Liver (tissue), 9 donors: ENCODE measurements around the gene ADORA3. TPM values are rescaled to one million over a fixed set of nuclear protein-coding genes. Genes with fewer than 3 reads are reported as not detected.

Source experiments
- DNase-seq: peaks from one replicate; pipeline ENCODE4 v3.0.0-alpha.2; 2017; ENCODE audit warnings: low spot score
- H3K27ac ChIP-seq, 2 donors: one replicate each; pipeline ENCODE4 v1.7.0; 2013; ENCODE audit warnings: inconsistent platforms in 2 of 2, low read length in 2 of 2, control low read depth in 1 of 2, low read depth in 1 of 2, mild to moderate bottlenecking in 1 of 2
- H3K27me3 ChIP-seq, 4 donors: one replicate each; pipeline versions ENCODE4 v1.6.1 to v1.7.0; 2013; ENCODE audit warnings: low read length in 3 of 4, inconsistent platforms in 1 of 4, mild to moderate bottlenecking in 1 of 4, moderate library complexity in 1 of 4; ENCODE audit not compliant: control insufficient read depth in 4 of 4, insufficient read depth in 4 of 4
- H3K36me3 ChIP-seq, 4 donors: one replicate each; pipeline versions ENCODE4 v1.6.1 to v1.7.0; 2013; ENCODE audit warnings: low read length in 3 of 4, mild to moderate bottlenecking in 3 of 4, low read depth in 1 of 4, moderate library complexity in 1 of 4; ENCODE audit not compliant: control insufficient read depth in 4 of 4, insufficient read depth in 3 of 4
- H3K4me1 ChIP-seq, 4 donors: one replicate each; pipeline versions ENCODE4 v1.6.1 to v1.7.0; 2013; ENCODE audit warnings: low read length in 3 of 4, mild to moderate bottlenecking in 3 of 4, moderate library complexity in 1 of 4; ENCODE audit not compliant: control insufficient read depth in 4 of 4, insufficient read depth in 4 of 4
- H3K4me3 ChIP-seq, 3 donors: one replicate each; pipeline versions ENCODE4 v1.6.1 to v1.7.0; 2013; ENCODE audit warnings: low read length in 3 of 3, control low read depth in 1 of 3, low read depth in 1 of 3, mild to moderate bottlenecking in 1 of 3
- H3K9ac ChIP-seq, 2 donors: one replicate each; pipeline ENCODE4 v1.7.0; 2013; ENCODE audit warnings: low read length in 2 of 2, mild to moderate bottlenecking in 2 of 2, moderate library complexity in 2 of 2, control low read depth in 1 of 2, low read depth in 1 of 2
- H3K9me3 ChIP-seq, 4 donors: one replicate each; pipeline versions ENCODE4 v1.6.1 to v1.7.0; 2013; ENCODE audit warnings: low read length in 3 of 4; ENCODE audit not compliant: control insufficient read depth in 4 of 4
- ATF3 ChIP-seq: IDR thresholded peaks from 2 replicates; pipeline ENCODE4 v1.6.1; 2016; ENCODE audit warnings: antibody characterized with exemption
- CTCF ChIP-seq: fragments of 150-350 bp; IDR thresholded peaks from 2 replicates; pipeline ENCODE4 v1.5.1; 2017; ENCODE audit warnings: improper control_type of control experiment, low read depth, low read length; ENCODE audit not compliant: missing input control
- EGR1 ChIP-seq, 2 donors: IDR thresholded peaks; 2 replicates each; pipeline ENCODE4 v1.6.1; 2016 to 2018; ENCODE audit warnings: antibody characterized with exemption in 2 of 2, low read depth in 2 of 2
- FOXA1 ChIP-seq: IDR thresholded peaks from 2 replicates; pipeline ENCODE4 v1.6.1; 2016; ENCODE audit warnings: antibody characterized with exemption
- FOXA2 ChIP-seq: IDR thresholded peaks from 2 replicates; pipeline ENCODE4 v1.6.1; 2016; ENCODE audit warnings: antibody characterized with exemption
- GABPA ChIP-seq, 2 donors: IDR thresholded peaks in 1 of 2; conservative IDR thresholded peaks in 1 of 2; 2 replicates each; pipeline ENCODE4 v1.6.1; 2016; ENCODE audit warnings: antibody characterized with exemption in 2 of 2, mild to moderate bottlenecking in 1 of 2, moderate library complexity in 1 of 2
- HNF4A ChIP-seq, 2 donors: conservative IDR thresholded peaks; 2 replicates each; pipeline ENCODE4 v1.6.1; 2016; ENCODE audit warnings: antibody characterized with exemption in 2 of 2, mild to moderate bottlenecking in 2 of 2
- HNF4G ChIP-seq: IDR thresholded peaks from 2 replicates; pipeline ENCODE4 v1.6.1; 2016; ENCODE audit warnings: antibody characterized with exemption
- JUND ChIP-seq, 2 donors: IDR thresholded peaks; 2 replicates each; pipeline ENCODE4 v1.6.1; 2016; ENCODE audit warnings: antibody characterized with exemption in 2 of 2
- MAX ChIP-seq: IDR thresholded peaks from 2 replicates; pipeline ENCODE4 v1.6.1; 2016; ENCODE audit warnings: antibody characterized with exemption
- NR2F2 ChIP-seq: IDR thresholded peaks from 2 replicates; pipeline ENCODE4 v1.6.1; 2016; ENCODE audit warnings: antibody characterized with exemption
- RAD21 ChIP-seq, 2 donors: IDR thresholded peaks; 2 replicates each; pipeline ENCODE4 v1.6.1; 2016; ENCODE audit warnings: antibody characterized with exemption in 2 of 2, mild to moderate bottlenecking in 2 of 2
- REST ChIP-seq: IDR thresholded peaks from 2 replicates; pipeline ENCODE4 v1.6.1; 2016; ENCODE audit warnings: antibody characterized with exemption, mild to moderate bottlenecking
- RXRA ChIP-seq, 2 donors: IDR thresholded peaks; 2 replicates each; pipeline ENCODE4 v1.6.1; 2017 to 2018; ENCODE audit warnings: antibody characterized with exemption in 2 of 2, mild to moderate bottlenecking in 1 of 2
- SP1 ChIP-seq: IDR thresholded peaks from 2 replicates; pipeline ENCODE4 v1.6.1; 2018; ENCODE audit warnings: antibody characterized with exemption, mild to moderate bottlenecking
- TAF1 ChIP-seq: conservative IDR thresholded peaks from 2 replicates; pipeline ENCODE4 v1.6.1; 2016; ENCODE audit warnings: antibody characterized with exemption, mild to moderate bottlenecking
- ZBTB33 ChIP-seq: IDR thresholded peaks from 2 replicates; pipeline ENCODE4 v1.6.1; 2016; ENCODE audit warnings: antibody characterized with exemption
- WGBS: extraction: QIAGEN DNeasy Blood & Tissue Kit; methylation state at CpG from one replicate; pipeline ENCODE4 v1.1.7; 2013; 5-methylcytosine and 5-hydroxymethylcytosine counted together
- polyA plus RNA-seq, 2 donors: library from polyadenylated mRNA; stranded (reverse) in 1 of 2; unstranded in 1 of 2; fragments of 200-250 nt in 1 of 2; fragments of >200 nt in 1 of 2; fragmentation: Nextera tagmentation in 1 of 2; extraction: Ambion mirVana in 1 of 2; gene quantifications; one replicate each; pipeline versions ENCODE4 v1.2.1 to v1.2.3, GENCODE V29; 2013 to 2015
- total RNA-seq, 2 donors: library from RNA; depleted of rRNA; stranded (reverse); fragments of >200 nt; gene quantifications; one replicate each; pipeline ENCODE4 v1.2.3, GENCODE V29; 2014
- donor health status: healthy.
- donor health status: healthy.
- donor health status: healthy.
- donor health status: healthy.
- donor health status: healthy.

ADORA3 gene
- total and polyA plus RNA-seq, 4 donors = 0.97 to 5.6 (median 3.2) TPM

- Histone ChIP-seq H3K4me1 (no peaks in the 10 kb centered on the region), H3K9me3 (no peaks in the 10 kb centered on the region), H3K27ac (no peak overlapping the region), H3K9ac (no peak overlapping the region), H3K36me3 (peaks cover 0 to 40% (median 22%) of the 10 kb centered on the region in 4 donors), H3K4me3 (no peak overlapping the region), H3K27me3 (no peaks in the 10 kb centered on the region)
- WGBS = 93% methylated on average over 2 of the region's 2 CpGs
- DNase-seq = no peak
- TF ChIP-seq FOXA1 = no peak
- TF ChIP-seq CTCF = no peak
- no peak for TF ChIP-seq HNF4A (conservative IDR thresholded peaks at IDR 0.05)
- TF ChIP-seq REST = no peak
- TF ChIP-seq EGR1 (IDR thresholded peaks at IDR 0.05; ENCODE audit: low read depth in 2 of 2) = no peak
- TF ChIP-seq MAX = no peak
- no peak for TF ChIP-seq RXRA (IDR thresholded peaks at IDR 0.05)
- TF ChIP-seq HNF4G = no peak
- TF ChIP-seq NR2F2 = no peak
- TF ChIP-seq SP1 = no peak
- no peak for TF ChIP-seq ATF3
- TF ChIP-seq JUND (IDR thresholded peaks at IDR 0.05) = no peak
- no peak for TF ChIP-seq TAF1
- TF ChIP-seq RAD21 (IDR thresholded peaks at IDR 0.05) = no peak
- no peak for TF ChIP-seq FOXA2
- TF ChIP-seq ZBTB33 = no peak
- TF ChIP-seq GABPA (IDR thresholded peaks at IDR 0.05 in 1 of 2, conservative IDR thresholded peaks at IDR 0.05 in 1 of 2) = no peak
Observed at GRCh38 chr1:111467865-111468716, 35.3 kb downstream of the ADORA3 start.
